HG03108 (cell line): ENCODE data around the gene OGDHL.
"Not testable (repeated sequence)": the region's sequence is repeated elsewhere in the genome, so short reads cannot be mapped to it uniquely, and the experiment has no call there.

Experiments
- ATAC-seq: cut with Tn5 transposase; IDR thresholded peaks from one replicate; pipeline ENCODE4 v1.9.1; 2021; ENCODE audit warnings: moderate library complexity; ENCODE audit not compliant: unreplicated experiment

OGDHL gene

GRCh38 chr10:49761789-49762565, at the start of gene OGDHL:
Gene OGDHL (minus strand): TSS chr10:49762323. CDS start chr10:49758592, 3,731 bp downstream.
- peak; percentile 64 for ATAC-seq

DNA sequence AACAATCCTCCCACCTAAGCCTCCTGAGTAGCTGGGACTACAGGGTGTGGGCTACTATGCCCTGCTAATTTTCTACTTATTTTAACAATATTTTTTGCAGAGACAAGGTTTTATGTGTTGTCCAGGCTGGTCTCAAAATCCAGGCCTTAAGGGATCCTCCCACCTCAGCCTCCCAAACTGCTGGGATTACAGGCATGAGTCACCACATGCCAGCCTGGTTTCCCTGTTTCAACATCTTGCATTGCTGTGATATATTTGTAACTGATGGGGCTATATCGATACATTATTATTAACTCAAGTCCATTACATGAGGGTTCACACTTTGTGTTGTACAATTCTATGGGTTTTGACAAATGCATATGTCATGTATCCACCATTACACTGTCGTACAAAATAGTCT, 41.9 kb upstream of the OGDHL start:
- no peak for ATAC-seq

GRCh38 chr10:49798275-49798674, 36.2 kb upstream of the OGDHL start:
- ATAC-seq: no peak

- no peak for ATAC-seq
Observed at GRCh38 chr10:49791100-49791499, 29.0 kb upstream of the OGDHL start.

DNA sequence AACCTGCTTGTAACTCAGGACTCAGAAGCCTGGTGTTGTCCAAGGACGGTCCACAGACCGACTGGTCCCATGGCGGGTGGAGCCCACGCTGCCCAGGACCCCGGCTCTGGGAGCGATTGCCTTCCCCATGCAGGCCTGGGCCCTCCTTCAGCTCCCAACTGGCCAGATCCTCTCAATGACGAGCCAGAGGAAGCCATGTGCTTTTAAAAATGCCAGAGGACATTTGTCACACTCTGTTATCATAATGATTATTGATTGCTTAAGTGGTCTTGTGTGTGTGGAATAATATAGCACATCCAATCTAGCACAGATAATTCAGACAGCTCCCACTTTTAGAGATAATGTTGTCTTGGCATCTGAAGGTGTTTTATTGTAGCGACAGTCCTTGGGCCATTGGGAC, 22.6 kb upstream of the OGDHL start:
- ATAC-seq: no peak

GRCh38 chr10:49783645-49784044, 21.5 kb upstream of the OGDHL start:
- no peak for ATAC-seq

DNA sequence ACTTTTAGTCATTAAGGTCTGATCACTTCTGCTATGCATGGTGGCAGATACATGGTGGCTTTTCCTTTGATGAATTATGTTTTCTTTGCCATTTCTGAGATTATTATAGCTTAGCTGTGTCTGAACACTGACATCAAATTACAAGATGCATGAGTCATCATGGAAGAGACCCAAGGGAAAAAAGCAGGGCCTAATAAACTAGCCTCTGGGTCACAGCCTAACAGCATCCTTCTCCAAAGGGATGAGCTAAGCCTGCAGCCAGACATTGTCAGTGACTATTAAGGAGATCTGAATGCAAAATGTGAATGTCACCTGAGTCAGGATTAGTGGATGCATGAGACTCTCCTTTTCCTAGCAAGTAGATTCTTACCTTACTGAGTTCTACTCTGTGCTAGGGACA, 19.1 kb upstream of the OGDHL start:
- no peak for ATAC-seq

DNA sequence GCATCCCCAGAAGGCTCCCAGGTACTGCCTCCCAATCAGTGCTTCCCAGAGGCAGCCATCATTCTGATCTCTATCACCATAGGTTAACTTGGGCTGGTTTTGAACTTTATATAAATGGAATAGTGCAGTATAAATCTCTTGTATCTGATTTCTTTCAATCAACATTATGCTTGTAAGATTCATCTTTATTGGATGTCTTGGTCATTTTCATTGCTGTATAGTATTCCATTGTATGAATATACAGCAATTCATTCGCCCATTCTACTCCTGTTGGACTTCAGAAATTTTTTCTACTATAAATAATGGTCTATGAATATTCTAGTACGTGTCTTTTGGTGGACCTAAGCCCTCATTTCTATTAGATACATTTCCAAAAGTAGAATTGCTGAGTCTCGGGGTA, 16.1 kb upstream of the OGDHL start:
- no peak for ATAC-seq

DNA sequence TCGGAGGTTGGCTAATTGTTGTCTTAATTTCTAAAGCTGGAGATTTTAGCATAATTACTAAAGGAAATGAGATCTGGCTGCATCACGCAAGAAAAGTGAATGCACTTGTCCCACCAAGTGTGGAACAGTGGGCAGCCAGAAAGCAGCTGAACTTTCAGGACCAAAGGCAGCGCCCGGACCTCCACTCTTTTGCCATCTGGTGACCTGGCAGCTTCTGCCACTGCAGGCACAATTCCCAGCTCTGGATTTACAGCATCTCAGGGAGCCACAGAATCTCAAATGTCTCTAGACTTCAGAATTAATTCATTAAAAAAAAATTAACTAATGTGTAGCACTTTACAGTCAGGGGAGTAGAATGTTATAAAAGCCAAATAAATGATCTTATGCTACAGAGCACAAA, 14.7 kb upstream of the OGDHL start:
- ATAC-seq: no peak

DNA sequence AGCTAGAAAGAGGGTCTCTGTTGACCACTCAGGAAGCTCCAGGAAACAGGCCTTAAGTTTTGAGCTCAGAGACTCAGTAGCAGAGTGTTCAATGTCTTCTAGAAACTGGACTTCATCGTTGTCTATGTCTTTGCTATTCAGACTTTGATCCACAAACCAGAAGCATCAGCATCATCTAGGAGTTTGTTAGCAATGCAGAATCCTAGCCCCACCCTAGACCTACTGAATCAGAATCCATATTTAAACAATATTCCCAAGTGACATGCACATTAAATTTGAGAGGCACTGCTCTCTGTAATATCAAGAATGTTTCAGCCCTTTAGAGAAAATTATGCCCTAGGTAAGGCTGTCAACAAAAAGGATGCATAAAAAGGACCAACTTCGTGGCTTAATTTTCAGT, 12.9 kb upstream of the OGDHL start:
- ATAC-seq: no peak

DNA sequence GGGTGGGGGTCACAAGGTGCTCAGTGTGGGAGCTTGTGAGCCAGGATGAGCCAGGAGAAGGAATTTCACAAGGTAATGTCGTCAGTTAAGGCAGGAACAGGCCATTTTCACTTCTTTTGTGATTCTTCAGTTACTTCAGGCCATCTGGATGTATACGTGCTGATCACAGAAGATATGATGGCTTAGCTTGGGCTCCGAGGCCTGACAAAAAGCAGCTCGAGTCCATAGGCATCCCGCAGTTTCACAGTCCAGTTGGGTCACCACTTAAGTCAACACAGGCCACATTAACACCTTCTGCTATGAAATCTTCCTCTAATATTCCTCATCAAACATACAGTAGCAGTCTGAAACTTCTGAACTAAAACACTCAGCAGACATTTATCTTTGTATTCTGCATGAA, 10.8 kb upstream of the OGDHL start:
- not testable (repeated sequence) for ATAC-seq

- not testable (repeated sequence) for ATAC-seq
Observed at GRCh38 chr10:49771046-49771445, 8.9 kb upstream of the OGDHL start.

- ATAC-seq: no peak
Observed at GRCh38 chr10:49769692-49770091, 7.6 kb upstream of the OGDHL start.

- no peak for ATAC-seq
Observed at GRCh38 chr10:49768731-49769130, 6.6 kb upstream of the OGDHL start.

DNA sequence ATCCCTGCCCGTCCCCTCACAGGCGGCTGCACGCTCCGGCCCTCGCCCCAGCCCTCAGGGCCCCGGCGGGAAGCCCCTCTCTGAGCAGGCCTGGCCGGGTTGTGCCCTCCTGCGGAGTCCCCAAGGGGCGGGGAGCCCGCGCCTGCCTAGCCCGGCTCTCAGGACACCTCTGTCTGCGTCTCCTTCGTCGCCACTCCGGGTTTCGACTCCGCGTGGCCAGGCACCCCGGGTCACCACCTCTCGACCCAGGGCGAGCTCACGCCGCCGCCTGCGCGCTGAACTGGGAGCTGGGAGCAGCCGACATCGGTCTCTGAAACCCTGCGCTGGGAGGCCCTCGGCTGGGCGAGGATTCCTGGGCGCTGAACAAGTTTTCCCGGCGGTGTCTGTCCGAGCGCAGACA, 6.2 kb upstream of the OGDHL start:
- no peak for ATAC-seq

DNA sequence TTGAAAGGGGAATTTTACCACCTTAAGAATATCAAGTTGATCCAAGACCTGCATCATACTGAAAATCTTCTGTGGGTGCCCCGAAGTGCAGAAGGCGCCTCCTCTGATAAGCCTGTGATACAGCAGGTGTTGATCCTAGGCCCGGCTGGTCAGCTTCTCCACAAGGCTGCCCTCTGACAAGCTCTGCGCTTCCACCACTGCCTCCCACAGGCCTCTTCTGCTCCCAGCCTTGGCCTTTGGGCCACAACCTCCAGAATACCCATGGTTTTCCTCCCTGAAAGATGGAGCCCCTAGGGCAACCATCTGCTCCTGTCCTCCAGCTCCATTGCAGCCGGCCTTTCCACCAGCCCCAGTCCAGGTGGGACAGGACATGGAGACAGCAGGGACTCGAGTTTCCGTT, 5.6 kb upstream of the OGDHL start:
- no peak for ATAC-seq

DNA sequence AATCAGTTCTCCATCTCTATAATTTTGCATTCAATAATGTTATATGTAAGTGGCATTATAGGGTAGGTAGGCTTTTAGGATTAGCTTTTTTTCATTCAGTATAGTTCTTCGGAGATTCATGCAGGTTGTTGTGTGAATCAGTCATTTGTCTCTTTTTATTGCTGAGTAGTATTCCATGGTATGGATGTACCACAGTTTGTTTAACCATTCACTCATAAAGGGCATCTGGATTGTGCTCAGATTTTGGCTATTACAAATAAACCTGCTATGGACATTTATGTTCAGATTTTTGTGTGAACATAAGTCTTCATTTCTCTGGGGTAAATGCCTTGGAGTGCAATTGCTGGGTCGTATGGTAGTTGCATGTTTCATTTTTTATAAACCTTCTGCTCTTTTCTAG, 4.4 kb upstream of the OGDHL start:
- no peak for ATAC-seq

DNA sequence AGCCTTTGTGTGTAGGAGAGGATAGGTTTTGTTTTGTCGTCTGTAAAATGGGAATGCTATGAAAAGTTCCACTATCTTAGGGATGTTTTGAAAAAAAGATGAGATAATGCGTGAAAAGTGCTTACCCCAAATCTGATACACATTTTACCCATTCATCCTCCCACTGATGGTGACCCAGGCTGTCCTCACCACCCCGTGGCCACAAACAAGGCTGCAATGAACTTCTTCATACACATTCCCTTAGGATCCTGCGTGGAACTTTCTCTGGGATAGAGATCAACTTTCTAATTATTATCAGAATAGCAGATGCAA, 399 bp upstream of the OGDHL start:
- ATAC-seq: no peak

- ATAC-seq: no peak
Observed at GRCh38 chr10:49761201-49761788, 828 bp downstream of the OGDHL start.

- no peak for ATAC-seq
Observed at GRCh38 chr10:49760789-49761188, 1.3 kb downstream of the OGDHL start.

- ATAC-seq: no peak
Observed at GRCh38 chr10:49759787-49760551, 2.2 kb downstream of the OGDHL start.

DNA sequence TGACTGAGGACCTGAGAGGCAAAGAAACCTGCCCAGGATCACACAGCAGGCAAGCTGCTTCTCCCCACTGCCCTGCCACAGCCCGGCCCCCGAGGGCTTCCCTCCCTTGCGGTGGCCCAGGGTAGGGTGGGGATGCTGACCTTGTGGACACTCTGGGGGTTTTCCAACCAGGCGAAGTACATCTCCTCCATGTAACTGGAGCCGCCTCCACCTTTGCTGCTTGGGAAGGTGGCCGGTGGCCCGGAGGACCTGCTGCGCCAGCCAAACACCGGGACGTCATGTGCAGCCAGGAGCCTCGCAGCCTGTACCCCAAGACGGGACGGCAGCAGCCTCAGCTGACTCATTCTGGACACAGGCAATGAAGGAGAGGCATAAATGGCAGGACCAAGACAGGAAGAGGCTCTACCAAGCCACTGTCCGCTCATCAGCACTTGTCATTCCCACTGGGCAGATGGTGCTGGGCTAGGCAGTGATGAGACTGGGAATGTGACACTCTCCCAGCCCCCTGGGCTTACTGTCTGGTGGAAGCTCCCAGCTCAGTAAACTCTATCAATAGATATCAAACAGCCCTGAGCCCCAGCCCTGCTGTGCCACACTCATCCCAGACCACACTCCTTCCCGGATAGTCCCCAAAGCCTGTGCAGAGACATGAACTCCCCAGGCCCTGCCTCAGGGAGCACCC, 3.7 kb downstream of the OGDHL start:
- ATAC-seq: no peak
